Stimulated activated naive B cell treated with anti-CD40 and anti-IgM and Interleukin-4, amounts not matched to agents 10 μg/mL and 1 μg/mL and 100 μg/mL, for 72 hours (primary cell): ENCODE measurements around the gene LAMC1.
A peak's percentile ranks its signal among the peaks of the same experiment; 100 is the strongest.

Source experiments
- ATAC-seq, 2 donors: fragments of 150-1000 bp; cut with Tn5 transposase; replicated peaks; 2 replicates each; pipeline ENCODE4 v1.10.0; 2021; ENCODE audit warnings: moderate library complexity in 1 of 2
- DNase-seq: peaks from one replicate; pipeline ENCODE4 v3.0.0; 2021
- H3K27ac Mint-ChIP-seq: one replicate; pipeline ENCODE4 v1.8.0; 2022; ENCODE audit warnings: mild to moderate bottlenecking, mixed read lengths
- H3K27me3 Mint-ChIP-seq, 2 donors: one replicate each; pipeline ENCODE4 v1.8.0; 2022; ENCODE audit warnings: mixed read lengths in 2 of 2
- H3K36me3 Mint-ChIP-seq, 2 donors: one replicate each; pipeline ENCODE4 v1.8.0; 2022; ENCODE audit warnings: mixed read lengths in 2 of 2, mild to moderate bottlenecking in 1 of 2
- H3K4me1 Mint-ChIP-seq, 2 donors: one replicate each; pipeline ENCODE4 v1.8.0; 2022; ENCODE audit warnings: mixed read lengths in 2 of 2, mild to moderate bottlenecking in 1 of 2
- H3K4me3 Mint-ChIP-seq, 2 donors: one replicate each; pipeline ENCODE4 v1.8.0; 2022; ENCODE audit warnings: mild to moderate bottlenecking in 2 of 2, mixed read lengths in 2 of 2, moderate library complexity in 1 of 2
- H3K9me3 Mint-ChIP-seq, 2 donors: one replicate each; pipeline ENCODE4 v1.8.0; 2022; ENCODE audit warnings: mixed read lengths in 2 of 2, mild to moderate bottlenecking in 1 of 2

LAMC1 gene

DNA sequence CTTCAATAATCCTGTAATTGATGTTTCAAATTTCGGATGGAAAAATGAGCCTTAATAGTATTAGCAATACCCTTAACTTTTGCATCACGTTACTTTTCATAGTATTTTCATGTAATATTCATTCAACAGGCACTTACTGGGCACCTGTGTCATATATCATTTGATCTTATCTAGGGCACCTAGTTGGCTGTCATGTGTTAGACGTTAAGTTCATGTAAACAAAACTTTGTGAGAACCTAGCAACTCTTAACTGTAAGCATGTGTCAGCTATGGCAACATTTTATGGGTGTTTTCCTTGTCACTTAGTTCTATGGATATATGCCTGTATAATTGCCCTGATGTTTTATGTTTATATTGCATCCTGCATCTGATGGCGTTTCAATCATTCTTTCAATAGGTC lies 163.6 kb downstream of the LAMC1 start:
- Mint-ChIP-seq H3K9me3 (no peaks in the 10 kb centered on the region), H3K4me3 (peak overlapping the region in 1 of 2 donors; percentile 80), H3K4me1 (peaks cover 2 to 11% of the 10 kb centered on the region in 2 donors), H3K36me3 (no peaks in the 10 kb centered on the region), H3K27ac (no peak overlapping the region), H3K27me3 (peaks cover 34 to 35% of the 10 kb centered on the region in 2 donors)
- DNase-seq (no peak), ATAC-seq (no peak)

DNA sequence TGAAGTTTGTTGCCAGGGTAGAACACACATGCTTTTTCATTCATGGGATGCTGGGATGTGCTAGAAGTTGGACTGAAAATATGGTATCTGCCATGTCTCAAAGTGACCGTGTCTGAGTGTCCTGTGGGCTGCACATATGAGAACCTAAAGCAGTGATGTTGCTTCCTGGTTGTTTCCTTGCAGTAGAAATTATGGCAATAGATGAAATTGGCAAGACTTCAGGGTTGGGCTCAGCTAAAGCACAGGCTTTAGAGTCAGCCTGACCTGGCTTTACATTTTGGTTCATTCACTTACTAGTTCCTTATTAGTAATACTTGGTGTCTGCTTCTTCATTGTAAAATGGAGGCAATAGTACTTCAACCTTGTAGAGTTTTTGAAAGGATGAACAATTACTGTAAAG lies 165.0 kb downstream of the LAMC1 start:
- ATAC-seq = no peak
- Mint-ChIP-seq H3K36me3 (no peaks in the 10 kb centered on the region), H3K4me3 (no peak overlapping the region), H3K27ac (no peak overlapping the region), H3K27me3 (peaks cover 34 to 35% of the 10 kb centered on the region in 2 donors), H3K4me1 (peaks cover 2 to 11% of the 10 kb centered on the region in 2 donors), H3K9me3 (no peaks in the 10 kb centered on the region)
- DNase-seq = no peak

DNA sequence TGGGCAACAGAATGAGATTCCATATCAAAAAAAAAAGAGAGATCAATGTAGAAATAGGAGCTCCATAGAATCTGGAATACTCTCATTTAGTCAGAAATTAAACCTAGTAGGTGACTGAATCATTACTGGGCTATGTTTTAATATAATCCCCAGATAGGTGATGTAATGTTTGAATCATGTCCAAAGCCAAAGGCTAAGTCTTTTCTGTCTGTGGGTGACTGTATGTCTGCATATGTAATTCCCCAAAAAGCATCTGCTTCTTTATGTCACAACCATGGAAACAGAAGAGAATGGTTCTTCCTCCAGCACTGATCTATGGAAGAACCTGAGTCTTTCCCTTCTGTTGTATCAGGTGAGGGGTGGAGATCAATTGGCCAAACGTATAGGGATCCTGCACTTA lies 168.6 kb downstream of the LAMC1 start:
- DNase-seq (no peak), ATAC-seq (no peak)
- no peak overlapping the region for H3K27ac Mint-ChIP-seq
- H3K9me3 Mint-ChIP-seq = no peaks in the 10 kb centered on the region
- H3K4me1 Mint-ChIP-seq = peaks cover 8 to 11% of the 10 kb centered on the region in 2 donors
- H3K27me3 Mint-ChIP-seq = peaks cover 20 to 22% of the 10 kb centered on the region in 2 donors
- H3K36me3 Mint-ChIP-seq = no peaks in the 10 kb centered on the region
- H3K4me3 Mint-ChIP-seq = no peak overlapping the region

DNA sequence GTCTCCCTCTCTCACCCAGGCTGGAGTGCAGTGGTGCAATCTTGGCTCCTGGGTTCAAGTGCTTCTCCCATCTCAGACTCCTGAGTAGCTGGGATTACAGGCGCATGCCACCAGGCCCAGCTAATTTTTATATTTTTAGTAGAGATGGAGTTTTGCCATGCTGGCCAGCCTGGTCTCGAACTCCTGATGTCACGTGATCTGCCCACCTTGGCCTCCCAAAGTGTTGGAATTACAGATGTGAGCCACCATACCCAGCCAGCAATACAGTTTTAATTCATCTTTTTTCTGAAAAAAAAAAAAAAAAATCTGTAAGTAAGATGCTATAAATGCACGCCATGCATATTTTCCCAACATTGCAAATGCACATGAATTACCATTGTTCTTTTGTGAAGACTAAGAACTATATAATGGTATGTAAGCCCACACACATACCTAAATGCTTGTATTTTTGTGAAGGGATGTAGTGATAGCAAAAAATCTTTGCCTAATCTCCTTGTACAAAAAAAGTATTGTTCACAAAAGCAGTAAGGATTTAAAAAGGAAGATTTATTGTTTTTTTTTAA lies 170.8 kb downstream of the LAMC1 start:
- peaks cover 8 to 11% of the 10 kb centered on the region in 2 donors for H3K4me1 Mint-ChIP-seq
- H3K36me3 Mint-ChIP-seq = no peaks in the 10 kb centered on the region
- no peak for ATAC-seq
- H3K4me3 Mint-ChIP-seq = no peak overlapping the region
- no peak for DNase-seq
- peaks cover 17 to 20% of the 10 kb centered on the region in 2 donors for H3K27me3 Mint-ChIP-seq
- no peak overlapping the region for H3K27ac Mint-ChIP-seq
- H3K9me3 Mint-ChIP-seq = no peaks in the 10 kb centered on the region

DNA sequence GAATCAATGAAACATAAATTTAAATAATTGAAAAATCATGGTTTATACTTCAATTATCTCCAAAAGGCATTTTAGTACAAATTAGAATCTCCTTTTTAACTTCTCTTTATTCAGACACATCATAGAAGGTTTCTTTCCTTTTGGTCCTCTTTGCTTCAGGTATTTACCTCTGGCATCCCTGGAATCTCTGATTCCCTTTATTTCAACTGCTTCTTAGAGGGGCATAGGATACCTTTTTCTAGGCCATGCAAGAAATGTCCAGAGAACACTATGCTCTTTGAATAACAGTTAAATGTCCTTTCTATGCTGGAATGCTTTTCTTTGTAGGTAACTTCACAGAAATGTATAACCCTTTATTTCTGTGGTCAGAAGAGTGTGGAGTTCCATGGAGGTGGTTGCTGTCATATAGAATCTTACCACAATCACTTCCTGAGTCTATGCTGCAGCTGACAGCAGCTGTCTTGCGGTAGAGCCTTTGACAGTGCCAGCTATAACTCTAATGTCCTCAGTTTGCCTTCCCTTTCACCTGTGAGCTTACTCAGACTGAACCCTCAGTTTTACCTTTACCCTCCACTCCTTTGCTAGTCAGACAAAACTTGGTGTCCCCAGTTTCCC lies 171.4 kb downstream of the LAMC1 start:
- peaks cover 8 to 11% of the 10 kb centered on the region in 2 donors for H3K4me1 Mint-ChIP-seq
- ATAC-seq (peak; percentile 88 to 89), DNase-seq (no peak)
- no peaks in the 10 kb centered on the region for H3K36me3 Mint-ChIP-seq
- H3K27ac Mint-ChIP-seq = no peak overlapping the region
- H3K9me3 Mint-ChIP-seq = no peaks in the 10 kb centered on the region
- H3K4me3 Mint-ChIP-seq = no peak overlapping the region
- H3K27me3 Mint-ChIP-seq = peaks cover 15 to 19% of the 10 kb centered on the region in 2 donors

DNA sequence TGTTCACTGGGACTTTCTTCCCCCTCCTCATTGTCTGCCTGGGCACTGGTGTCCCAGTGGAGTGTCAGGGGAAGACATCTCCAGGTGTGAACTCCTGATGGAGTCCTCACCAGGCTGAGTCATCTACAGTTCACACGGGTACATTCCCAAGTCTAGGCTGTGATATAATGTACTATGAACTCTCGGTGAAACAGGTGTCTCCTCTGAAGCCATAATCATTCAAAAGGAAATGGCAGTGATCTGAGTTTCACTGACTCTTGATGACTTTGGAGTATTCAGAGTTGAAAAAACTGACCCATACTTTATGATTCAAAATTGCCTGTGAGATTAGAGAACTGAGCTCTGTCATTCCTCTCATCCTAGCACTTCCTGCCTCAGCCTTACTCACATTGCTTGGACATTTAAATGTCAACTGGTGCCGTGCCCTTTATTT lies 171.9 kb downstream of the LAMC1 start:
- no peaks in the 10 kb centered on the region for H3K9me3 Mint-ChIP-seq
- H3K4me1 Mint-ChIP-seq = peaks cover 8 to 11% of the 10 kb centered on the region in 2 donors
- no peaks in the 10 kb centered on the region for H3K36me3 Mint-ChIP-seq
- peak; percentile 43 to 44 for ATAC-seq
- DNase-seq = no peak
- peaks cover 16 to 22% of the 10 kb centered on the region in 2 donors for H3K27me3 Mint-ChIP-seq
- no peak overlapping the region for H3K27ac Mint-ChIP-seq
- H3K4me3 Mint-ChIP-seq = no peak overlapping the region
